Daoy (cell line): ENCODE results near the gene NT5DC3. TPM values are rescaled to one million over a fixed set of nuclear protein-coding genes. Genes with fewer than 3 reads are reported as not detected.
A peak's percentile ranks its signal among the peaks of the same experiment; 100 is the strongest.

Experiments used
- DNase-seq: peaks from one replicate; pipeline ENCODE4 v3.0.0-alpha.2; 2015; ENCODE audit warnings: low read depth
- total RNA-seq: library from RNA; depleted of rRNA; stranded (reverse); fragments of >200 nt; shearing (Covaris generic); gene quantifications from 2 replicates; pipeline ENCODE4 v1.2.3, GENCODE V29; 2014; rRNA removed

Gene NT5DC3
- total RNA-seq, 1 experiment from 2014 or later, result 14.5 TPM

DNA sequence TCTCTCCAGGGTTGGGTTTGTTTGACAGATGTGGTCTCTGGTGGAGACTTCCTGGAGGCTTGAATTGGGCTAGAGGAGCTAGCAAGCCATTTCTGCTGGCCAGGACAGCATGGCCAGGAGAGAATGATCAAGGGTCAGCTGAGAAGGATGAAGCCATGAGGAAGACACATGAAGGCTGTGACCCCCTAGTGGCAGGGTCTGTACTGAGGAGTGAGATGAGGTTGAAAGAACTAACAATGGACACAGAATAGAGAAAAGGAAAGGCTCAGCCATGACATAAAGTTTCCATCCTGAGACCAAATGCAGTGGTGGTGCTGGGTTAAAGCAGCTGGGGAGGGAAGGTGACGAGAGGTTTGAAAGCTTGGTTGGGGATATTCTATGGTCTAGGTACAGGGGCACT lies 89.9 kb downstream of the NT5DC3 start:
- no peak for DNase-seq

GRCh38 chr12:103748875-103749274 lies 92.2 kb downstream of the NT5DC3 start:
- DNase-seq, result no peak

DNA sequence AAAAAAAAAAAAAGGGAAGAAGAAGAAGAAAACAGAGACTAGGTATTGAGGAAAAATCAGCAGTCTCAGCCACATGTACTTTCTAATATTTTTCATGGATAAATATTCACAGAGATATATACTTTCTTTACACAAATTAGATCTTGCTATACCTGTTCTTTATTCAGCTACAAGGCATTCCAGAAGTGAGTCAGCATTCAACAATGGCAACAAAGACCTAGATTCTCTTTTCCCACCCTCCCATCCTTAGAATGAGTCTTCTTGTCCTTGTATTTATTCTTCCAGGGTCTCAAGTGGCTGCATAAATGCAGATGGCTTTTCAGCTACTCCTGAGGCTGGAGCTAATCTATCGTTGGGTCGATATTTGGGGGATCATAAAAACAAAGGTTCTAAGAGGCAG lies 93.0 kb downstream of the NT5DC3 start:
- no peak for DNase-seq

DNA sequence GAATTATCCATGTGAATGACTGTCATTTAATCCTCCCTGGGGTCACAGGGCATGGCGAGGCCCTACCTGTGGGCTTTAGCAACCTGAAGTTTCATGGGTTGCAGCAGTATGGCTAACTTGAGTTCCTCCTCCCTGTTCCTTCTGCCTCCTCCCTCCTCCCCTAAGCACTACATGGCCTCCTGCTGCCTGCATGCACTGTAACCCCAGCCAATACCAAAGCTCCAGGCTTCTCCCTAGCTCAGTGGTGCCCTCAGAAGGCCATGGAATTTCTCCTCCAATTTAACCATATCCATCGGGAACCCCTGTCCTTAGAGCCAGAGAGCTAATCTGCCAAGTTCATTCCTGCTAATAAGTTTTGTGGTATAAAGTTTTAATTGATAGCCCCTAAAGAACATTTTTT lies 95.1 kb downstream of the NT5DC3 start:
- DNase-seq, result no peak

DNA sequence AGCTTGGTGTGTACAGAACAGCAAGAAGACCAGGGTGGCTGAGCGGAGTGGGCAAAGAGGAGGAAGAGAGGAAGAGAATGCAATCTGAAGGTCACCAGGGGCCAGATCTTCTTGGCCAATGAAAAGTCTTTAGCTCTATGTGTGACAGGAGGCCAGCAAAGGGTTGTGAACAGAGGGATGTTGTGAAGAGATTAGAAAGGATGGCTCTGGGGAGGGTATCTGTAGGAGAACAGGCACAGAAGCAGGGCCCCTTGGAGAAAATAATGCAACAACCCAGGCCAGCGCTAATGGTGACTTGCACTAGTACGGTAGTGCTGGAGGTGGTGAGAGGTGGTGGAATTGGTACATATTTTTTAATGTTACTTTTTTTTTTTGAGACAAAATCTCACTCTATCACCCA lies 97.2 kb downstream of the NT5DC3 start:
- DNase-seq, result no peak

DNA sequence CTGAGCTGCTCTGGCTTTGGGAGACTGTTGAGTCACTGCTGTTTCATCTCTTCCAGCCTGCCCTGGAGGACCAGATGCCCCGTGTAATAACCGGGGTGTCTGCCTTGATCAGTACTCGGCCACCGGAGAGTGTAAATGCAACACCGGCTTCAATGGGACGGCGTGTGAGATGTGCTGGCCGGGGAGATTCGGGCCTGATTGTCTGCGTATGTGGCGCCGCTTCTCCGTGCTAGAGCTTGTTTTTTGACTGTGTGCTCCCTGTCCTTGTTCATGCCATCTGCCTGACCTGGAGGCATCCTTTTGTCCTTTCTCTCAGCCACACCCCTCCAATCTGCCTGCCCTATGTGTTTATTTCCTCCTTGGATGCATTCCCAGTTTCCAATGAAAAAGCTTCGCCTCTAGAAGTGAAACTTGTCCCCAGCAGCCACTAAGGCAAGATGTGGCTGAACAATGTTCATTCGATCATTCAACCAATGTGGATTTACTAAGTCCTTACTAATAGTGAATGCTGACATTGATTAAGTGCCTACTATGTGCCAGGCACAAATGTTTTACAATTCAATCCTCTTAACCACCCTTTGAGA lies 98.6 kb downstream of the NT5DC3 start:
- no peak for DNase-seq

DNA sequence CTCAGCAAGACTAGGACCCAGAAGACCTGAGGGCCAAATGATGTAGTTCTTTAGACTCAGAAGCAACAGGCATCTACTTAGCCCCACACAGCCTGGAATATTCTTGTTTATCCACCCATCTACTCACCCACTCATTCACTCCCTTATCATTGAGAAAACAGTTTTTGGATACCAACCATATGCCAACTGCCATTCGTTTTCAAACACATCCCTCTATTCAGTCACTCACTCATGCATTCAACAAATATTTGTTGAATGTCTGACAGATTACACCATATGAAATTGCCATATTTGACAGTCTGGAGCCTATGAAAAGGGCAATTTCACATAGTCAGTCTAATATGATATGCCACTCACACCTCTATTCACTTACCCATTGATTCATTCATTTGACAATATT lies 103.2 kb downstream of the NT5DC3 start:
- no peak for DNase-seq

DNA sequence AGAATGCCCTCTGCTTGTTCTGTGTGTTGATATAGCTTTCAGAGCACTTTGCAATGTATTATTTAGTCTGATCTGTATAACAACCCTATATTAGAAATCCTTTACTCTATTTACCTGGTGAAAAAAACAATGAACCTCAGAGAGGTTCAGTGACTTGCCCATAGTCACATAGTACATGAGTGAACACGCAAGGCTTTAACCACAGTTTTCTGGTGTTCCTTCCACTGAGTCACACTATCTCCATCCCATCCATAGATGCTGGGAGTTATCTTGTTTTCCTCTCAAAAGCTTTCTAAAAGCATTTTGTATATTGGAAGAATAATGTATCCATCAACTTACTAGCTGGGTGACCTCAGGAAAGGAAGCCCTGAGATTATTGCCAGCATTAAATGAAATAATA lies 104.5 kb downstream of the NT5DC3 start:
- DNase-seq, result no peak

- no peak for DNase-seq
Measured at GRCh38 chr12:103735291-103735690, 105.7 kb downstream of the NT5DC3 start.

- no peak for DNase-seq
Measured at GRCh38 chr12:103734863-103735262, 106.2 kb downstream of the NT5DC3 start.

- DNase-seq, result no peak
Measured at GRCh38 chr12:103731539-103731938, 109.5 kb downstream of the NT5DC3 start.

DNA sequence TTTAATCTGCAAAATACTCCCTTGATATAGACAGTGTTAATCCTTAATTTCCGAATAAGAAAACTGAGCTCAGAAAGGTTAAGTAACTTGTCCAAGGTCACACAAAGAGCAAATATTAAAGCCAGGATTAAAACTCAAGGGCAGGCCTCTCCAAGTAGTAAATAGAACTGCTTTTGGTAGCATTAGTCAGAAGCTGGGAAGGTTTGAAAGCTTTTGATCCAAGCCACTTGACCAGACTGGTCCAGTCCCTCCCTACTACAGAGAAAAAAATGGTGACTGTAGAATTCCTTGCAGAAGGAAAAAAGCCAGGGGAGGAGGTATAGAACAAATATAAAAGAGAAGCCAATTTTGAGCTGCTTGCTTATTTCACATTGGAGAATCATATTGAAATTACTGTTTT lies 111.5 kb downstream of the NT5DC3 start:
- DNase-seq, result no peak

DNA sequence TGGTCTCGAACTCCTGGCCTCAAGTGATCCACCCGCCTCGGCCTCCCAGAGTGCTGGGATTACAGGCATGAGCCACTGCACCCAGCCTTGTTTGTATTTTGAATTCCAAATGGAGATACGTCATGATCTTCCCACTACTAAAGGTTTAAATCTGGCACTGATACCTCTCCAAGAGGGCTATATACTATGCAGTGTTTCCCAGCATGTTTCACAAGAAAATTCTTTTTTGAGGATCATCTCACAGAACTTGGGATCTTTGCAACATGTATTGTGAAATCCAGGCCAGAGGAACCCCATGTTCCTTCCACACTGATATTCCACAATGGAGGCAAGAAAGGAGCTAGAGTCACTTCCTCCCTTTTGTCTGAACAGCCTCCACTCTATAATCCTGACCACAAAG lies 112.7 kb downstream of the NT5DC3 start:
- peak; percentile 25 for DNase-seq

- DNase-seq, result peak; percentile 40
Measured at GRCh38 chr12:103727638-103728037, 113.4 kb downstream of the NT5DC3 start.

GRCh38 chr12:103725398-103725797 lies 115.6 kb downstream of the NT5DC3 start:
- no peak for DNase-seq

Other genes starting within 250 kb of the NT5DC3 start
- gene HSP90B1, start 89.2 kb upstream of the NT5DC3 start, total RNA-seq, result 840 and 1,074 TPM in 2 replicates
- 35.2 and 42.0 TPM in 2 replicates for gene TDG, start 124.6 kb upstream of the NT5DC3 start, total RNA-seq
- gene GLT8D2, start 209.0 kb upstream of the NT5DC3 start, total RNA-seq, result 4.0 and 6.6 TPM in 2 replicates
- gene HCFC2, start 223.3 kb upstream of the NT5DC3 start, total RNA-seq, result 10.3 and 15.1 TPM in 2 replicates